Natural killer cell (primary cell): Measurements from ENCODE around the gene SOX6. TPM values are rescaled to one million over a fixed set of nuclear protein-coding genes. Genes with fewer than 3 reads are reported as not detected.
A peak's percentile ranks its signal among the peaks of the same experiment; 100 is the strongest.

ENCODE experiments used
- ATAC-seq, 3 donors: fragments of 150-1000 bp in 2 of 3; fragments of 200-7000 bp in 1 of 3; cut with Tn5 transposase; 1 replicate in 1 of 3; 2 replicates in 2 of 3; pipeline ENCODE4 v1.10.0; 2021; ENCODE audit warnings: mild to moderate bottlenecking in 2 of 3, moderate library complexity in 2 of 3
- DNase-seq, 2 donors: peaks; one replicate each; pipeline versions ENCODE4 v3.0.0 to v3.0.0-alpha.2; 2013 to 2021; ENCODE audit warnings: mixed read lengths in 1 of 2
- H3K27ac ChIP-seq: one replicate; pipeline ENCODE4 v1.5.1; 2013; ENCODE audit warnings: mild to moderate bottlenecking, low read length
- H3K27me3 ChIP-seq: one replicate; pipeline ENCODE4 v1.6.1; 2013; ENCODE audit warnings: low read length; ENCODE audit not compliant: control insufficient read depth, insufficient read depth
- H3K36me3 ChIP-seq: one replicate; pipeline ENCODE4 v1.6.1; 2013; ENCODE audit warnings: low read length; ENCODE audit not compliant: control insufficient read depth, insufficient read depth
- H3K4me1 ChIP-seq: one replicate; pipeline ENCODE4 v1.6.1; 2013; ENCODE audit warnings: low read length; ENCODE audit not compliant: control insufficient read depth, insufficient read depth
- H3K4me3 ChIP-seq: one replicate; pipeline ENCODE4 v1.5.1; 2013; ENCODE audit warnings: low read length
- H3K9me3 ChIP-seq: one replicate; pipeline ENCODE4 v1.6.1; 2013; ENCODE audit warnings: low read length; ENCODE audit not compliant: control insufficient read depth, insufficient read depth
- H3K27ac Mint-ChIP-seq, 2 donors: one replicate each; pipeline ENCODE4 v1.8.0; 2022; ENCODE audit warnings: mild to moderate bottlenecking in 2 of 2, mixed read lengths in 2 of 2, moderate library complexity in 1 of 2
- H3K27me3 Mint-ChIP-seq, 2 donors: one replicate each; pipeline ENCODE4 v1.8.0; 2022; ENCODE audit warnings: low read depth in 2 of 2, mixed read lengths in 2 of 2
- H3K36me3 Mint-ChIP-seq: one replicate; pipeline ENCODE4 v1.8.0; 2022; ENCODE audit warnings: mixed read lengths
- H3K4me1 Mint-ChIP-seq, 2 donors: one replicate each; pipeline ENCODE4 v1.8.0; 2022; ENCODE audit warnings: mixed read lengths in 2 of 2
- H3K4me3 Mint-ChIP-seq: one replicate; pipeline ENCODE4 v1.8.0; 2022; ENCODE audit warnings: mild to moderate bottlenecking, moderate library complexity, mixed read lengths
- H3K9me3 Mint-ChIP-seq, 2 donors: one replicate each; pipeline ENCODE4 v1.8.0; 2022; ENCODE audit warnings: mixed read lengths in 2 of 2
- WGBS: methylation state at CpG from one replicate; pipeline ENCODE4 v1.1.7; 2013; ENCODE audit warnings: missing lambda C conversion rate; ENCODE audit not compliant: insufficient coverage; 5-methylcytosine and 5-hydroxymethylcytosine counted together
- intact Hi-C: fragments of 100-400 bp; cut with micrococcal nuclease; formaldehyde crosslinking; loops from one replicate; pipeline ENCODE4 v1.14.2; 2022
- total RNA-seq, 4 donors: library from RNA; stranded (reverse); fragments of 120-200 nt in 1 of 4; gene quantifications; one replicate each; pipeline versions ENCODE4 v1.2.3 to v1.2.4, GENCODE V29; 2013 to 2022
- TF ChIP-seq, protein P1 (sequence below): fragments of 200-600 bp; IDR thresholded peaks from one replicate; pipeline ENCODE4 v1.8.0; 2022; ENCODE audit warnings: antibody characterized with exemption

The SOX6 gene
- total RNA-seq, 3 donors from 2014 or later (not counting 1 experiment from before 2014, with no cell fraction given) = 0.27 TPM; not detected in 2

DNA sequence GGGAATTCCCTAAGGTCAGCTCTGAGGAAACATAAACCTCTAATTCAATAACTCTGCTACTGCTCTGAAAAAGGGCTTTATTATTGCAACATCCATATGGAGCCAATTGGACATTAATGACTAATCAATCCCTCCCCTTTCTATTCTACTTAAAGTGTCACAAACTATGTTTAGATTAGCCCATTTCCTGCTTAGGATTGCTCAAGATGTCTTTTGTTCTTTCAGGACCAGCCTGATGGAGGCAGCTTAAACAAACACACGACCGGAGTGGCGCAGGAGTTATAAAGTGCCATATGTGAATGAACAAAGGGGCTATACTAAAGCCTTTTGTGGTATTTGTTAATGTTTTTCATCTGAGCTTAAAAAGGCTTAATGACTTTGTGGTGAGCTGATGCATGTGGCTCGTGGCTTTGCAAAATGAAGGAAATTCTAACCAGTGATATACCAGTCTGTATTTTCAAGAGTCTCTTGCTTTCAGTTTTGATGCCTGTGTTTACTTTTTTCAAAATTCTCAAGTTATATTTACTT is 354.4 kb downstream of the SOX6 start:
- H3K27ac ChIP-seq = no peak overlapping the region
- Mint-ChIP-seq H3K4me3 (peak overlapping the region; percentile 28), H3K27me3 (no peaks in the 10 kb centered on the region), H3K36me3 (no peaks in the 10 kb centered on the region), H3K27ac (no peak overlapping the region), H3K9me3 (peaks cover 4 to 11% of the 10 kb centered on the region in 2 donors), H3K4me1 (peaks cover 12 to 13% of the 10 kb centered on the region in 2 donors)
- no peaks in the 10 kb centered on the region for H3K27me3 ChIP-seq
- H3K36me3 ChIP-seq = no peaks in the 10 kb centered on the region
- intact Hi-C loops = no loop called here
- no peak overlapping the region for H3K4me3 ChIP-seq
- ATAC-seq = peak in 1 of 3 donors; percentile 53
- TF ChIP-seq, protein P1, sequence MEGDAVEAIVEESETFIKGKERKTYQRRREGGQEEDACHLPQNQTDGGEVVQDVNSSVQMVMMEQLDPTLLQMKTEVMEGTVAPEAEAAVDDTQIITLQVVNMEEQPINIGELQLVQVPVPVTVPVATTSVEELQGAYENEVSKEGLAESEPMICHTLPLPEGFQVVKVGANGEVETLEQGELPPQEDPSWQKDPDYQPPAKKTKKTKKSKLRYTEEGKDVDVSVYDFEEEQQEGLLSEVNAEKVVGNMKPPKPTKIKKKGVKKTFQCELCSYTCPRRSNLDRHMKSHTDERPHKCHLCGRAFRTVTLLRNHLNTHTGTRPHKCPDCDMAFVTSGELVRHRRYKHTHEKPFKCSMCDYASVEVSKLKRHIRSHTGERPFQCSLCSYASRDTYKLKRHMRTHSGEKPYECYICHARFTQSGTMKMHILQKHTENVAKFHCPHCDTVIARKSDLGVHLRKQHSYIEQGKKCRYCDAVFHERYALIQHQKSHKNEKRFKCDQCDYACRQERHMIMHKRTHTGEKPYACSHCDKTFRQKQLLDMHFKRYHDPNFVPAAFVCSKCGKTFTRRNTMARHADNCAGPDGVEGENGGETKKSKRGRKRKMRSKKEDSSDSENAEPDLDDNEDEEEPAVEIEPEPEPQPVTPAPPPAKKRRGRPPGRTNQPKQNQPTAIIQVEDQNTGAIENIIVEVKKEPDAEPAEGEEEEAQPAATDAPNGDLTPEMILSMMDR = no peak
- no peaks in the 10 kb centered on the region for H3K9me3 ChIP-seq
- no peak for DNase-seq
- WGBS = 23% methylated on average over 4 of the region's 4 CpGs
- no peaks in the 10 kb centered on the region for H3K4me1 ChIP-seq

DNA sequence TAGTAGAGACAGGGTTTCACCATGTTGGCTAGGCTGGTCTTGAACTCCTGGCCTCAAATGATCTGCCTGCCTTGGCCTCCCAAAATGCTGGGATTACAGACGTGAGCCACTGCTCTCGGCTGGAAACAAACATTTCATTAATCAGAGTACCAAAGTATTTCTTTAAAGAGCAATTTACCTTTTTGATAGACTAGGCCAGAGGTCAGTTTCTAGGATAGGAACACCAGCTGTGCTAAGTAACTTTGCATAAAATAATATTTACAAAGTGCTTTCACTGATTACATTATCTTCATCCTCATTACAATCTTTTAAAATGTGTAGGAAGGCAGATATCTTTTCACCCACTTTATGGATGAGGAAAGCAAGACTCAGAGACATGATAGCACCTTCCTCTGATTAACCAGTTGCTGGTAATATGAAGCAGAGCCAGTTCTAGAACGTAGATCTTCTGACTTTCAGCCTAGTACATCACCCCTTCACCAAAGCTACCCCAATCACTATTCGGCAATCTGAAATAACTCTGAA is 355.2 kb downstream of the SOX6 start:
- DNase-seq (no peak), ATAC-seq (no peak)
- no peaks in the 10 kb centered on the region for H3K27me3 Mint-ChIP-seq
- H3K4me1 Mint-ChIP-seq = peaks cover 12 to 13% of the 10 kb centered on the region in 2 donors
- no peaks in the 10 kb centered on the region for H3K36me3 ChIP-seq
- no peaks in the 10 kb centered on the region for H3K9me3 ChIP-seq
- no peaks in the 10 kb centered on the region for H3K4me1 ChIP-seq
- H3K27me3 ChIP-seq = no peaks in the 10 kb centered on the region
- H3K27ac Mint-ChIP-seq = no peak overlapping the region
- no peak overlapping the region for H3K4me3 ChIP-seq
- H3K9me3 Mint-ChIP-seq = peaks cover 4 to 6% of the 10 kb centered on the region in 2 donors
- intact Hi-C loops = no loop called here
- H3K36me3 Mint-ChIP-seq = no peaks in the 10 kb centered on the region
- no peak overlapping the region for H3K27ac ChIP-seq
- TF ChIP-seq, protein P1 = no peak
- 79% methylated on average over 4 of the region's 4 CpGs for whole genome bisulfite sequencing
- H3K4me3 Mint-ChIP-seq = no peak overlapping the region

DNA sequence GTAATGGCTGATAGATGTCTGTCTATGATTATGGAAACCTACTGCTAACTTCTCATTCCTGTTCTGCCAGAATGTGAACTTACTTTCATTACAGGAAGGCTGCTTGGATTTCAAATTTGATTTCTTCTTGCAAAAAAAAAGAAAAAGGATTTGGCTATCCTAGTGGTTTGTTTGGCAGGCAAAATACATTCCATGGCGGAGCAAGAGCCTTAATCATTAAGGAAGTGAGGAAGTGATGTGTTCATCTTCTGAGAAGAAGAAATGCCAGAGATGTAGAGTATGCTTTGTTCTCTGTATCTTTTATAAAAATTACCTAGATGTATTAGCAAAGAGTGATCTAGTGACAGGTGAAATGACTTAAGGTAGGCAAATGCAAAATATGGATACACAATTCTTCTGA is 356.3 kb downstream of the SOX6 start:
- Histone ChIP-seq H3K9me3 (no peaks in the 10 kb centered on the region), H3K27ac (no peak overlapping the region), H3K4me3 (no peak overlapping the region), H3K36me3 (no peaks in the 10 kb centered on the region), H3K4me1 (no peaks in the 10 kb centered on the region), H3K27me3 (no peaks in the 10 kb centered on the region)
- Mint-ChIP-seq H3K27me3 (no peaks in the 10 kb centered on the region), H3K27ac (no peak overlapping the region), H3K4me3 (no peak overlapping the region), H3K9me3 (peaks cover under 1 to 6% of the 10 kb centered on the region in 2 donors), H3K4me1 (peaks cover 12 to 13% of the 10 kb centered on the region in 2 donors), H3K36me3 (no peaks in the 10 kb centered on the region)
- 80% methylated on average over 1 of the region's 1 CpG for WGBS
- TF ChIP-seq, protein P1 = no peak
- intact Hi-C loops = no loop called here
- DNase-seq (no peak), ATAC-seq (no peak)

- 84% methylated on average over 4 of the region's 4 CpGs for WGBS
- H3K4me1 Mint-ChIP-seq = no peaks in the 10 kb centered on the region
- intact Hi-C loops = no loop called here
- TF ChIP-seq, protein P1 = no peak
- H3K9me3 Mint-ChIP-seq = peaks cover 2 to 6% of the 10 kb centered on the region in 2 donors
- H3K4me1 ChIP-seq = no peaks in the 10 kb centered on the region
- H3K27ac Mint-ChIP-seq = no peak overlapping the region
- no peak overlapping the region for H3K4me3 Mint-ChIP-seq
- no peaks in the 10 kb centered on the region for H3K9me3 ChIP-seq
- DNase-seq = no peak
- no peaks in the 10 kb centered on the region for H3K27me3 ChIP-seq
- no peak for ATAC-seq
- H3K27ac ChIP-seq = no peak overlapping the region
- H3K36me3 Mint-ChIP-seq = no peaks in the 10 kb centered on the region
- H3K36me3 ChIP-seq = no peaks in the 10 kb centered on the region
- no peak overlapping the region for H3K4me3 ChIP-seq
- peaks cover 0 to 7% of the 10 kb centered on the region in 2 donors for H3K27me3 Mint-ChIP-seq
Observed at GRCh38 chr11:15993345-15993744, 363.0 kb downstream of the SOX6 start.
